ENCODE data around the gene HNRNPAB. TPM values are rescaled to one million over a fixed set of nuclear protein-coding genes. Genes with fewer than 3 reads are reported as not detected.

HNRNPAB gene
- total RNA-seq, 1 donor from 2014 or later = 118 TPM

DNA sequence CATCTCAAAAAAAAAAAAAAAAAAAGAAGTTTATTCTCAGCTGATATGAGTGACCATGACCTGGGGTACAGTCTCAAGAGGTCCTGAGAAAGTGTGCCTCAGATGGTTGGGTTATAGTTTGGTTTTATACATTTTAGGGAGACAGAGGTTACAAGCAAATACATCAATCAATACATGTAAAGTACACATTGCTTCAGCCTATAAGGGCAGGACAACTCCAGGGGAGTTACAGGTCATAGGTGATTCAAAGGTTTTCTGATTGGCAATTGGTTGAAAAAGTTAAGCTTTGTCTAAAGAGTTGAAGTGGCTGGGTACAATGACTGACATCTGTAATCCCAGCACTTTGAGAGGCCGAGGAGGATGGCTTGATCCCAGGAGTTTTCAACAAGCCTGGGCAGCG is 14.9 kb upstream of the HNRNPAB start:
- H3K9me3 Mint-ChIP-seq = no peaks in the 10 kb centered on the region
- intact Hi-C loops (cut with micrococcal nuclease) = no loop called here
- ChIA-PET CTCF (no interaction called here), POLR2A (interaction anchor here (0.7 kb wide), 1 partner anchor 16 kb away, joined by 7 read pairs; no protein-coding TSS in a partner anchor)
- no peak for ATAC-seq (ENCODE audit: low read depth)
- peaks cover 24% of the 10 kb centered on the region for H3K27me3 Mint-ChIP-seq
- no peak overlapping the region for H3K4me3 Mint-ChIP-seq
- H3K4me1 Mint-ChIP-seq = no peaks in the 10 kb centered on the region
- DNase-seq = no peak
- no peaks in the 10 kb centered on the region for H3K36me3 Mint-ChIP-seq (ENCODE audit: low read depth)
- TF ChIP-seq, protein P1, sequence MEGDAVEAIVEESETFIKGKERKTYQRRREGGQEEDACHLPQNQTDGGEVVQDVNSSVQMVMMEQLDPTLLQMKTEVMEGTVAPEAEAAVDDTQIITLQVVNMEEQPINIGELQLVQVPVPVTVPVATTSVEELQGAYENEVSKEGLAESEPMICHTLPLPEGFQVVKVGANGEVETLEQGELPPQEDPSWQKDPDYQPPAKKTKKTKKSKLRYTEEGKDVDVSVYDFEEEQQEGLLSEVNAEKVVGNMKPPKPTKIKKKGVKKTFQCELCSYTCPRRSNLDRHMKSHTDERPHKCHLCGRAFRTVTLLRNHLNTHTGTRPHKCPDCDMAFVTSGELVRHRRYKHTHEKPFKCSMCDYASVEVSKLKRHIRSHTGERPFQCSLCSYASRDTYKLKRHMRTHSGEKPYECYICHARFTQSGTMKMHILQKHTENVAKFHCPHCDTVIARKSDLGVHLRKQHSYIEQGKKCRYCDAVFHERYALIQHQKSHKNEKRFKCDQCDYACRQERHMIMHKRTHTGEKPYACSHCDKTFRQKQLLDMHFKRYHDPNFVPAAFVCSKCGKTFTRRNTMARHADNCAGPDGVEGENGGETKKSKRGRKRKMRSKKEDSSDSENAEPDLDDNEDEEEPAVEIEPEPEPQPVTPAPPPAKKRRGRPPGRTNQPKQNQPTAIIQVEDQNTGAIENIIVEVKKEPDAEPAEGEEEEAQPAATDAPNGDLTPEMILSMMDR (IDR thresholded peaks at IDR 0.05) = no peak
- H3K27ac Mint-ChIP-seq = no peak overlapping the region

DNA sequence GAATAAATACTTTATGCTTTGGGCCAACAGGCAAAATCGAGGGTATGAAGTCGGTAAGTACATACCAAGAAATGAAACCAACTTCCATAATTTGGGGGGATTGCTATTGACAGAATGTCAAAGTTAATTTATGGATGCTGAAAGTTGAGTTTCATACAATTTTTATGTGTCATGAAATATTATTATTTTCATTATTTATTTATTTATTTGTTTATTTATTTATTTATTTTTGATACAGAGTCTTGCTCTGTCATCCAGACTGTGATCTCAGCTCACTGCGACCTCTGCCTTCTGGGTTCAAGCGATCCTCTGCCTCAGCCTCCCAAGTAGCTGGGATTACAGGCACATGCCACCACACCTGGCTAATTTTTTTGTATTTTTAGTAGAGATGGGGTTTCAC is 12.7 kb upstream of the HNRNPAB start:
- intact Hi-C loops (cut with micrococcal nuclease) = no loop called here
- ChIA-PET CTCF (no interaction called here), POLR2A (no interaction called here)
- no peaks in the 10 kb centered on the region for H3K9me3 Mint-ChIP-seq
- no peak overlapping the region for H3K27ac Mint-ChIP-seq
- peaks cover 31% of the 10 kb centered on the region for H3K27me3 Mint-ChIP-seq
- no peak overlapping the region for H3K4me3 Mint-ChIP-seq
- TF ChIP-seq, protein P1 (IDR thresholded peaks at IDR 0.05) = no peak
- DNase-seq = no peak
- ATAC-seq (ENCODE audit: low read depth) = no peak
- H3K4me1 Mint-ChIP-seq = no peaks in the 10 kb centered on the region
- no peaks in the 10 kb centered on the region for H3K36me3 Mint-ChIP-seq (ENCODE audit: low read depth)

DNA sequence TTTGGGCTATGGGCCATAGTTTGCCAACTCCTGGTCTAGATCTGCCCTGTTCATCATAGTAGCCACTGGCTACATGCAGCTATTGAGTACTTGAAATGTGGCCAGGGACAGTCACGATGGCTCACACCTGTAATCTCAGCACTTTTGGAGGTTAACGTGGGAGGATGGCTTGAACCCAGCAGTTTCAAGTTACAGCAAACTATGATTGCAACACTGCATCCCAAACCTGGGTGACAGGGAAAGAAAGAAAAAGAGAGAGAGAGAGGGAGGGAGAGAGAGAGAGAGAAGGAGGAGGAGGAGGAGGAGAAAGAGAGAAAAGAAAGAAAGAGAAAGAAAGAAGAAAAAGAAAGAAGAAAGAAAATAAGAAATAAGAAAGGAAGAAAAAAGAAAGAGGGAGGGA is 12.1 kb upstream of the HNRNPAB start:
- no peak for ATAC-seq (ENCODE audit: low read depth)
- Mint-ChIP-seq H3K4me3 (no peak overlapping the region), H3K4me1 (no peaks in the 10 kb centered on the region), H3K27me3 (peaks cover 31% of the 10 kb centered on the region), H3K36me3 (ENCODE audit: low read depth) (no peaks in the 10 kb centered on the region), H3K9me3 (no peaks in the 10 kb centered on the region), H3K27ac (no peak overlapping the region)
- ChIA-PET CTCF (no interaction called here), POLR2A (no interaction called here)
- intact Hi-C loops (cut with micrococcal nuclease) = no loop called here
- DNase-seq = no peak
- TF ChIP-seq, protein P1 (IDR thresholded peaks at IDR 0.05) = no peak

DNA sequence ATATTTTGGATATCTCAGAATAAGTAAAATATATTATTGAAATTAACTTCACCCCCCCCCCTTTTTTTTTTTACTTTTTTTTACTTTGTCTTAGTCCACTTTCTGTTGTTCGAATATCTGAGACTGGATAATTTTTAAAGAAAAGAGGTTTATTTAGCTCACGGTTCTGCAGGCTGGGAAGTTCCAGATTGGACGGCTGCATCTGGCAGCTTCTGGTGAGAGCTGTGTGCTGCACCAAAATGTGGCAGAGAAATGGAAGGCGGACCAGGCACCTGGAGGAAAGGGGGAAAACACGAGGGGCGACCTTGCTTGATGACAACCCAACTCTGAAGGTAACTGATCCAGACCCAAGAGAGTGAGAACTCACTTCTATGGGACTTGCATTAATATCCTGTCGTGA is 11.5 kb upstream of the HNRNPAB start:
- intact Hi-C loops (cut with micrococcal nuclease) = no loop called here
- Mint-ChIP-seq H3K27me3 (peaks cover 31% of the 10 kb centered on the region), H3K27ac (no peak overlapping the region), H3K4me1 (no peaks in the 10 kb centered on the region), H3K36me3 (ENCODE audit: low read depth) (no peaks in the 10 kb centered on the region), H3K9me3 (no peaks in the 10 kb centered on the region), H3K4me3 (no peak overlapping the region)
- TF ChIP-seq, protein P1 (IDR thresholded peaks at IDR 0.05) = no peak
- CTCF ChIA-PET = no interaction called here
- POLR2A ChIA-PET = no interaction called here
- DNase-seq (no peak), ATAC-seq (ENCODE audit: low read depth) (no peak)

DNA sequence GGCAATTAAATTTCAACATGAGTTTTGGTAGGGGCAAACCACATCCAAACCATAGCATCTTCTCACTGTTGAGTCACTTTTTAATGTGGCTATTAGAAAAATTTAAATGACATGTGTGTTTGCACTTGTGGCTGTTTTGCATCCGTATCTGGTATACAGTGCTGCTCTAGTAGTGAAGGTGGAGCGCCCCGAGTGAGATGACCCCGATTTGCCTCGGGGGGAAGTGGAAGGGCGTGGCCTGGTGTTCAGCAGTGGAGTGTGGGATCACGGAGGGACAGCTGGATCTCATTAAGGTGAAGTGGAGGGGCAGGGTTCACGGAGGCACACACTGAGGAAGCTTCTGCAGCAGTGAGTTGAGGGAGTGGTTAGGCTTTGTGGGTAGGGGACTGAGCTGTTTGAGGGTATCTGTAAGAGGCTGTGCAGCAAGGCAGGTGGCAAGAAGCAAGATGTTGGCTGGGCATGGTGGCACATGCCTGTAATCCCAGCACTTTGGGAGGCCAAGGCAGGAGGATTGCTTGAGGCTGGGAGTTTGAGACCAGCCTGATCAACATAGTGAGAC is 11.0 kb upstream of the HNRNPAB start:
- no peak for DNase-seq
- peaks cover 31% of the 10 kb centered on the region for H3K27me3 Mint-ChIP-seq
- TF ChIP-seq, protein P1 (IDR thresholded peaks at IDR 0.05) = no peak
- no peak for ATAC-seq (ENCODE audit: low read depth)
- H3K27ac Mint-ChIP-seq = no peak overlapping the region
- H3K4me3 Mint-ChIP-seq = no peak overlapping the region
- H3K36me3 Mint-ChIP-seq (ENCODE audit: low read depth) = no peaks in the 10 kb centered on the region
- ChIA-PET CTCF (no interaction called here), POLR2A (no interaction called here)
- intact Hi-C loops (cut with micrococcal nuclease) = no loop called here
- H3K4me1 Mint-ChIP-seq = no peaks in the 10 kb centered on the region
- no peaks in the 10 kb centered on the region for H3K9me3 Mint-ChIP-seq

All from activated B cell treated with CpG ODN at 0.5 μM for 24 hours (primary cell).